WTC11 (cell line): ENCODE measurements around the gene BICRA. TPM values are rescaled to one million over a fixed set of nuclear protein-coding genes. Genes with fewer than 3 reads are reported as not detected.
"Not testable (repeated sequence)": the region's sequence is repeated elsewhere in the genome, so short reads cannot be mapped to it uniquely, and the experiment has no call there.

ENCODE experiments used
- ATAC-seq: fragments of 200-7000 bp; cut with Tn5 transposase; 2 replicates; pipeline ENCODE4 v1.10.0; 2021; ENCODE audit warnings: mild to moderate bottlenecking, moderate library complexity
- CTCF ChIA-PET: fragments of 300-600 bp; sonication (Branson Sonifier 250); formaldehyde crosslinking; loops from one replicate; lab custom pipeline; 2021; ENCODE audit warnings: antibody characterized with exemption; lab: Charles Lee
- POLR2A ChIA-PET: fragments of 350-600 bp; sonication (Branson Sonifier 250); formaldehyde crosslinking; loops from one replicate; lab custom pipeline; 2021; ENCODE audit warnings: antibody characterized with exemption; lab: Charles Lee
- DNase-seq: peaks from one replicate; pipeline ENCODE4 v3.0.0; 2021; ENCODE audit warnings: low spot score
- H3K27ac Mint-ChIP-seq: 2 replicates; pipeline ENCODE4 v1.8.0; 2021; ENCODE audit warnings: mixed read lengths
- H3K27me3 Mint-ChIP-seq: 2 replicates; pipeline ENCODE4 v1.8.0; 2021; ENCODE audit warnings: low read depth, mild to moderate bottlenecking, moderate library complexity, mixed read lengths
- H3K36me3 Mint-ChIP-seq: 2 replicates; pipeline ENCODE4 v1.8.0; 2021; ENCODE audit warnings: mixed read lengths
- H3K4me1 Mint-ChIP-seq: 2 replicates; pipeline ENCODE4 v1.8.0; 2022; ENCODE audit warnings: mixed read lengths
- H3K4me3 Mint-ChIP-seq: 2 replicates; pipeline ENCODE4 v1.8.0; 2021; ENCODE audit warnings: mild to moderate bottlenecking, moderate library complexity, mixed read lengths
- H3K9me3 Mint-ChIP-seq: 2 replicates; pipeline ENCODE4 v1.8.0; 2021; ENCODE audit warnings: mixed read lengths
- ATF3 ChIP-seq: sonication (generic); formaldehyde crosslinking; conservative IDR thresholded peaks from 2 replicates; pipeline ENCODE4 v1.8.1; 2022; ENCODE audit warnings: mild to moderate bottlenecking, missing genetic modification reagents
- CREB1 ChIP-seq: sonication (generic); formaldehyde crosslinking; IDR thresholded peaks from 2 replicates; pipeline ENCODE4 v1.8.0; 2023; ENCODE audit warnings: mild to moderate bottlenecking, missing genetic modification reagents
- CREM ChIP-seq: sonication (generic); formaldehyde crosslinking; IDR thresholded peaks from 2 replicates; pipeline ENCODE4 v1.8.1; 2022; ENCODE audit warnings: mild to moderate bottlenecking, missing genetic modification reagents, moderate library complexity
- E2F4 ChIP-seq: sonication (generic); formaldehyde crosslinking; IDR thresholded peaks from 2 replicates; pipeline ENCODE4 v1.8.1; 2022; ENCODE audit warnings: low read depth, mild to moderate bottlenecking, moderate library complexity, missing genetic modification reagents, borderline replicate concordance
- E2F5 ChIP-seq: sonication (generic); formaldehyde crosslinking; IDR thresholded peaks from 2 replicates; pipeline ENCODE4 v1.8.1; 2022; ENCODE audit warnings: mild to moderate bottlenecking, moderate library complexity, missing genetic modification reagents
- ESRRA ChIP-seq: sonication (generic); formaldehyde crosslinking; IDR thresholded peaks from 2 replicates; pipeline ENCODE4 v1.8.1; 2022; ENCODE audit warnings: mild to moderate bottlenecking, missing genetic modification reagents, borderline replicate concordance
- FOXJ3 ChIP-seq: sonication (generic); formaldehyde crosslinking; IDR thresholded peaks from 2 replicates; pipeline ENCODE4 v1.9.0; 2021; ENCODE audit warnings: missing genetic modification reagents, mild to moderate bottlenecking, borderline replicate concordance
- GABPB1 ChIP-seq: sonication (generic); formaldehyde crosslinking; IDR thresholded peaks from 2 replicates; pipeline ENCODE4 v1.8.1; 2023; ENCODE audit warnings: mild to moderate bottlenecking, missing genetic modification reagents
- IRF2 ChIP-seq: sonication (generic); formaldehyde crosslinking; IDR thresholded peaks from 2 replicates; pipeline ENCODE4 v1.8.0; 2022; ENCODE audit warnings: low read depth, missing genetic modification reagents, borderline replicate concordance
- JUN ChIP-seq: sonication (generic); formaldehyde crosslinking; IDR thresholded peaks from 2 replicates; pipeline ENCODE4 v1.8.0; 2023; ENCODE audit warnings: mild to moderate bottlenecking, missing genetic modification reagents
- MXD4 ChIP-seq: fragments of 250-450 bp; sonication (Bioruptor Pico); IDR thresholded peaks from 2 replicates; pipeline ENCODE4 v1.8.0; 2021; ENCODE audit warnings: mild to moderate bottlenecking, moderate library complexity, borderline replicate concordance
- MYBL2 ChIP-seq: sonication (generic); formaldehyde crosslinking; IDR thresholded peaks from 2 replicates; pipeline ENCODE4 v1.8.1; 2023; ENCODE audit warnings: mild to moderate bottlenecking, moderate library complexity, missing genetic modification reagents
- NR3C1 ChIP-seq: sonication (generic); formaldehyde crosslinking; conservative IDR thresholded peaks from 2 replicates; pipeline ENCODE4 v1.8.1; 2023; ENCODE audit warnings: low read depth, mild to moderate bottlenecking, missing genetic modification reagents
- RELA ChIP-seq: sonication (generic); formaldehyde crosslinking; IDR thresholded peaks from 2 replicates; pipeline ENCODE4 v1.8.1; 2022; ENCODE audit warnings: missing genetic modification reagents, mild to moderate bottlenecking, borderline replicate concordance
- SP1 ChIP-seq: sonication (generic); formaldehyde crosslinking; conservative IDR thresholded peaks from 2 replicates; pipeline ENCODE4 v1.8.1; 2022; ENCODE audit warnings: missing genetic modification reagents
- ZBTB43 ChIP-seq: sonication (generic); formaldehyde crosslinking; IDR thresholded peaks from 2 replicates; pipeline ENCODE4 v1.8.1; 2023; ENCODE audit warnings: mild to moderate bottlenecking, missing genetic modification reagents
- ZNF121 ChIP-seq: sonication (generic); formaldehyde crosslinking; IDR thresholded peaks from 2 replicates; pipeline ENCODE4 v1.8.0; 2023; ENCODE audit warnings: missing genetic modification reagents
- ZNF232 ChIP-seq: sonication (generic); formaldehyde crosslinking; IDR thresholded peaks from 2 replicates; pipeline ENCODE4 v1.8.0; 2022; ENCODE audit warnings: mild to moderate bottlenecking, missing genetic modification reagents
- ZNF396 ChIP-seq: fragments of 250-450 bp; sonication (Bioruptor Pico); IDR thresholded peaks from 2 replicates; pipeline ENCODE4 v1.8.0; 2021; ENCODE audit warnings: mild to moderate bottlenecking, moderate library complexity, borderline replicate concordance
- ZNF671 ChIP-seq: fragments of 250-450 bp; sonication (Bioruptor Pico); IDR thresholded peaks from 2 replicates; pipeline ENCODE4 v1.8.0; 2021; ENCODE audit warnings: mild to moderate bottlenecking
- total RNA-seq: library from RNA; stranded (reverse); gene quantifications from 3 replicates; pipeline ENCODE4 v1.2.3, GENCODE V29; 2021

Gene BICRA
- total RNA-seq, 1 experiment from 2014 or later = 30.3 TPM

GRCh38 chr19:47723581-47723940 is 114.6 kb downstream of the BICRA start:
- ATAC-seq = no peak
- ChIA-PET POLR2A (interaction anchor here (0.7 kb wide), 2 partner anchors 10 to 276 kb away, joined by 3 to 4 read pairs; partner anchors contain the start of gene EHD2), CTCF (interaction anchor here (0.6 to 3.8 kb wide), 7 partner anchors 10 to 287 kb away, joined by 3 to 42 read pairs (median 3); partner anchors contain the start of gene EHD2)
- no peaks in the 10 kb centered on the region; the same call in 1 of the 2 replicates for H3K27me3 Mint-ChIP-seq
- no peaks in the 10 kb centered on the region for H3K36me3 Mint-ChIP-seq
- TF ChIP-seq IRF2 (CRISPR knock-in tag) (no peak), GABPB1 (CRISPR knock-in tag) (peak; percentile 75)
- H3K9me3 Mint-ChIP-seq = no peaks in the 10 kb centered on the region
- peaks cover 7% of the 10 kb centered on the region; the same call in 1 of the 2 replicates for H3K4me1 Mint-ChIP-seq
- H3K27ac Mint-ChIP-seq = no peak overlapping the region
- no peak for DNase-seq
- H3K4me3 Mint-ChIP-seq = no peak overlapping the region

GRCh38 chr19:47725759-47726401 is 116.9 kb downstream of the BICRA start:
- no peaks in the 10 kb centered on the region for H3K36me3 Mint-ChIP-seq
- ATAC-seq (no peak), DNase-seq (no peak)
- ChIA-PET POLR2A (no interaction called here), CTCF (interaction anchor here (0.9 to 1.9 kb wide), 3 partner anchors 12 to 39 kb away, joined by 4 to 18 read pairs (median 7); partner anchors contain the start of gene EHD2)
- no peak overlapping the region for H3K4me3 Mint-ChIP-seq
- TF ChIP-seq MYBL2 (CRISPR knock-in tag) (no peak), MXD4 (CRISPR knock-in tag) (no peak), ZNF396 (CRISPR knock-in tag) (no peak), RELA (CRISPR knock-in tag) (no peak), JUN (CRISPR knock-in tag) (no peak), ESRRA (no peak), ZNF671 (no peak), ZNF121 (CRISPR knock-in tag) (no peak), E2F4 (no peak), ZNF232 (CRISPR knock-in tag) (no peak), FOXJ3 (CRISPR knock-in tag) (no peak), ATF3 (no peak), CREB1 (CRISPR knock-in tag) (no peak)
- 0 out of 2 replicates have a peak overlapping the region, but pooled peaks have one; percentile 23 for H3K27ac Mint-ChIP-seq
- no peaks in the 10 kb centered on the region; the same call in 1 of the 2 replicates for H3K27me3 Mint-ChIP-seq
- peaks cover 6% of the 10 kb centered on the region for H3K9me3 Mint-ChIP-seq
- H3K4me1 Mint-ChIP-seq = peaks cover 13% of the 10 kb centered on the region

GRCh38 chr19:47726467-47726866 is 117.5 kb downstream of the BICRA start:
- Mint-ChIP-seq H3K9me3 (peaks cover 7% of the 10 kb centered on the region), H3K27me3 (no peaks in the 10 kb centered on the region; the same call in 1 of the 2 replicates), H3K27ac (no peak overlapping the region), H3K36me3 (no peaks in the 10 kb centered on the region), H3K4me1 (peaks cover 13% of the 10 kb centered on the region), H3K4me3 (no peak overlapping the region)
- TF ChIP-seq ZNF121 (CRISPR knock-in tag) (peak; percentile 67), CREM (no peak), NR3C1 (no peak), SP1 (CRISPR knock-in tag) (no peak), E2F5 (CRISPR knock-in tag) (no peak), ATF3 (no peak), ZBTB43 (CRISPR knock-in tag) (no peak)
- DNase-seq = no peak
- no peak for ATAC-seq
- ChIA-PET POLR2A (no interaction called here), CTCF (interaction anchor here (0.9 to 1.9 kb wide), 4 partner anchors 13 to 39 kb away, joined by 4 to 18 read pairs (median 6); partner anchors contain the start of gene EHD2)

- ATAC-seq, H3K9me3 Mint-ChIP-seq, H3K4me3 Mint-ChIP-seq, H3K27me3 Mint-ChIP-seq, H3K36me3 Mint-ChIP-seq, POLR2A ChIA-PET, DNase-seq, H3K27ac Mint-ChIP-seq: not testable (repeated sequence)
- H3K4me1 Mint-ChIP-seq = peaks cover 13% of the 10 kb centered on the region
- CTCF ChIA-PET = interaction anchor here (0.7 to 3.4 kb wide), 3 partner anchors 12 to 249 kb away, joined by 3 to 29 read pairs (median 6); partner anchors contain the start of gene EHD2
These were observed 119.4 kb downstream of the BICRA start for GRCh38 chr19:47728295-47728694.
